Transverse colon (tissue), 4 donors: ENCODE results near the gene LPIN1. TPM values are rescaled to one million over a fixed set of nuclear protein-coding genes. Genes with fewer than 3 reads are reported as not detected.

Source experiments
- DNase-seq: peaks from one replicate; pipeline ENCODE4 v3.0.0-alpha.2; 2019
- H3K27ac ChIP-seq, 4 donors: fragments of 200-600 bp; sonication (generic); 2 replicates each; pipeline ENCODE4 v1.5.1; 2016 to 2018; ENCODE audit warnings: inconsistent platforms in 4 of 4
- H3K27me3 ChIP-seq: fragments of 200-600 bp; sonication (generic); 2 replicates; pipeline ENCODE4 v1.5.1; 2017; ENCODE audit warnings: inconsistent platforms
- H3K36me3 ChIP-seq, 4 donors: fragments of 200-600 bp; sonication (generic); 2 replicates each; pipeline ENCODE4 v1.5.1; 2017 to 2019; ENCODE audit warnings: inconsistent platforms in 4 of 4
- H3K4me1 ChIP-seq, 4 donors: fragments of 200-600 bp; sonication (generic); 2 replicates each; pipeline ENCODE4 v1.5.1; 2017 to 2020; ENCODE audit warnings: inconsistent platforms in 4 of 4
- H3K4me3 ChIP-seq, 4 donors: fragments of 200-600 bp; sonication (generic); 1 replicate in 1 of 4; 2 replicates in 3 of 4; pipeline versions ENCODE4 v1.5.1 to v1.6.1; 2017 to 2019; ENCODE audit warnings: inconsistent platforms in 4 of 4
- H3K9me3 ChIP-seq, 2 donors: fragments of 200-600 bp; sonication (generic); 2 replicates each; pipeline ENCODE4 v1.5.1; 2017 to 2019; ENCODE audit warnings: inconsistent platforms in 2 of 2
- EP300 ChIP-seq: sonication (generic); formaldehyde crosslinking; IDR thresholded peaks from one replicate; pipeline ENCODE4 v1.6.1; 2017; ENCODE audit warnings: antibody characterized with exemption, low read depth
- POLR2A ChIP-seq: fragments of 450-650 bp; IDR thresholded peaks from one replicate; pipeline ENCODE4 v1.6.1; 2016; ENCODE audit warnings: antibody characterized with exemption, mild to moderate bottlenecking, moderate library complexity
- POLR2AphosphoS5 ChIP-seq, 3 donors: sonication (generic); formaldehyde crosslinking; IDR thresholded peaks; one replicate each; pipeline ENCODE4 v1.6.1; 2016; ENCODE audit warnings: antibody characterized with exemption in 3 of 3
- WGBS, 2 donors: methylation state at CpG; one replicate each; pipeline ENCODE4 v1.1.5; 2018; ENCODE audit warnings: low coverage in 1 of 2; 5-methylcytosine and 5-hydroxymethylcytosine counted together
- in situ Hi-C, 4 donors: fragments of 200-750 bp; cut with MboI; loops; one replicate each; pipeline versions ENCODE4 v1.15.0 to v1.15.1; 2017; ENCODE audit warnings: low sequenced_read_pairs in 3 of 4, low pct_ligation_motif_present in 1 of 4, low pct_unique_long_range_greater_than_20kb in 1 of 4
- intact Hi-C: fragments of 100-400 bp; cut with DNase I; formaldehyde crosslinking; loops from one replicate; pipeline ENCODE4 v1.15.1; 2023; ENCODE audit warnings: low total_unique reads
- total RNA-seq, 4 donors: library from RNA; depleted of rRNA; stranded (reverse); fragments of >200 nt; gene quantifications; one replicate each; pipeline ENCODE4 v1.1.0, GENCODE V29; 2016
- TF ChIP-seq, protein P1 (sequence below), 5 experiments: fragments of 200-600 bp in 3 of 5; fragments of 450-650 bp in 2 of 5; sonication (generic) in 3 of 5; IDR thresholded peaks; 1 replicate in 2 of 5; 2 replicates in 3 of 5; pipeline ENCODE4 v1.5.1; 2016 to 2017; ENCODE audit warnings: antibody characterized with exemption in 5 of 5, inconsistent platforms in 3 of 5, mild to moderate bottlenecking in 2 of 5, moderate library complexity in 1 of 5

Gene LPIN1
- total RNA-seq, 4 donors from 2014 or later = 19.7 to 62.1 (median 26.6) TPM

DNA sequence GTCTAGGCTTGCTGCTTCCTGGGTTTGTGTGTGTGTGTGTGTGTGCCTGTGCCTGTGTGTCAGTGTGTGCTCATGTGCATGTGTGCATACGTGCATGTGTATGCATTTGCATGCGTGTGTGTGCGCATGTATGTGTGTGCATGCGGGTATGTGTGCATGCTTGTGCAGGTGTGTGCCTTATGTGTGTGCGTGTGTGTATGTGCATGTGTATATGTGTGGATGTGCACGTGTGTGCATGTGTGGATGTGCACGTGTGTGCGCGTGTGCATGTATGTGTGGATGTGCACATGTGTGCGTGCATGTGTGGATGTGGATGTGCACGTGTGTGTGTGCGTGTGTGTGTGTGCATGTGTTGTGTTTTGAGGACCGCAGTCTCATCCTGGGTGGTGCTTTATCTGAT lies 42.8 kb downstream of the LPIN1 start:
- in situ Hi-C loops = loop anchor here in 3 of 4 donors (10.0 to 25.0 kb wide), 2 partner anchors 104 to 302 kb away; no protein-coding TSS in a partner anchor
- intact Hi-C loops = no loop called here
- no peak overlapping the region for H3K4me3 ChIP-seq
- DNase-seq = no peak
- no peaks in the 10 kb centered on the region for H3K9me3 ChIP-seq
- no peak for TF ChIP-seq POLR2AphosphoS5 (IDR thresholded peaks at IDR 0.05)
- TF ChIP-seq, protein P1, sequence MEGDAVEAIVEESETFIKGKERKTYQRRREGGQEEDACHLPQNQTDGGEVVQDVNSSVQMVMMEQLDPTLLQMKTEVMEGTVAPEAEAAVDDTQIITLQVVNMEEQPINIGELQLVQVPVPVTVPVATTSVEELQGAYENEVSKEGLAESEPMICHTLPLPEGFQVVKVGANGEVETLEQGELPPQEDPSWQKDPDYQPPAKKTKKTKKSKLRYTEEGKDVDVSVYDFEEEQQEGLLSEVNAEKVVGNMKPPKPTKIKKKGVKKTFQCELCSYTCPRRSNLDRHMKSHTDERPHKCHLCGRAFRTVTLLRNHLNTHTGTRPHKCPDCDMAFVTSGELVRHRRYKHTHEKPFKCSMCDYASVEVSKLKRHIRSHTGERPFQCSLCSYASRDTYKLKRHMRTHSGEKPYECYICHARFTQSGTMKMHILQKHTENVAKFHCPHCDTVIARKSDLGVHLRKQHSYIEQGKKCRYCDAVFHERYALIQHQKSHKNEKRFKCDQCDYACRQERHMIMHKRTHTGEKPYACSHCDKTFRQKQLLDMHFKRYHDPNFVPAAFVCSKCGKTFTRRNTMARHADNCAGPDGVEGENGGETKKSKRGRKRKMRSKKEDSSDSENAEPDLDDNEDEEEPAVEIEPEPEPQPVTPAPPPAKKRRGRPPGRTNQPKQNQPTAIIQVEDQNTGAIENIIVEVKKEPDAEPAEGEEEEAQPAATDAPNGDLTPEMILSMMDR (IDR thresholded peaks at IDR 0.05) = no peak
- TF ChIP-seq EP300 = no peak
- TF ChIP-seq POLR2A = no peak
- 90 to 95% methylated on average over 4 to 13 of the region's 13 CpGs for WGBS, 2 donors
- H3K36me3 ChIP-seq = peaks cover 0 to 70% (median 21%) of the 10 kb centered on the region in 4 donors
- H3K27me3 ChIP-seq = no peaks in the 10 kb centered on the region
- H3K4me1 ChIP-seq = no peaks in the 10 kb centered on the region
- H3K27ac ChIP-seq = no peak overlapping the region

DNA sequence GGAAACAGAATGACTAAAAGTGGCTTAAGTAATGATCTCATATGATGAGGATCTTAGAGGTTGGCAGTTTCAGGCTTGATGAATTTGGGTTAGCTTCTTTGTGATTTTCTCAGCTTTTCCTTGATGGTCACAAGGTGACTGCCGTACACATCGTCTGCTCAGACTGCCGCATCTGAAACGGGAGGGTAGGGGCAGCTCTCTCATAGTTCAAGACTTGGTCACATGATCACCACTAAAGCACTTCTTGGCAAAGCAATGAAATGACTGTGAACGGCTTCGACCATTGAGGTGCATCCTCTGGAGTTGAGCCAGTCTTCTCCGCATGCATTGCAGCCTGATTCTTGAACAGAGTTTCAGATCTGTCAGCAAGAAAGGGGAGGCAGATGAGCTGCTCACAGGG lies 43.8 kb downstream of the LPIN1 start:
- WGBS, 2 donors = 84 to 87% methylated on average over 6 to 7 of the region's 7 CpGs
- no peaks in the 10 kb centered on the region for H3K9me3 ChIP-seq
- no peaks in the 10 kb centered on the region for H3K27me3 ChIP-seq
- in situ Hi-C loops (loop anchor here in 2 of 4 donors (25.0 kb wide), 1 partner anchor 303 kb away; no protein-coding TSS in a partner anchor), intact Hi-C loops (no loop called here)
- H3K4me3 ChIP-seq = no peak overlapping the region
- DNase-seq = no peak
- TF ChIP-seq POLR2A = no peak
- no peak for TF ChIP-seq EP300
- TF ChIP-seq, protein P1 (IDR thresholded peaks at IDR 0.05) = no peak
- TF ChIP-seq POLR2AphosphoS5 (IDR thresholded peaks at IDR 0.05) = no peak
- peaks cover 0 to 75% (median 25%) of the 10 kb centered on the region in 4 donors for H3K36me3 ChIP-seq
- no peak overlapping the region for H3K27ac ChIP-seq
- H3K4me1 ChIP-seq = no peaks in the 10 kb centered on the region

DNA sequence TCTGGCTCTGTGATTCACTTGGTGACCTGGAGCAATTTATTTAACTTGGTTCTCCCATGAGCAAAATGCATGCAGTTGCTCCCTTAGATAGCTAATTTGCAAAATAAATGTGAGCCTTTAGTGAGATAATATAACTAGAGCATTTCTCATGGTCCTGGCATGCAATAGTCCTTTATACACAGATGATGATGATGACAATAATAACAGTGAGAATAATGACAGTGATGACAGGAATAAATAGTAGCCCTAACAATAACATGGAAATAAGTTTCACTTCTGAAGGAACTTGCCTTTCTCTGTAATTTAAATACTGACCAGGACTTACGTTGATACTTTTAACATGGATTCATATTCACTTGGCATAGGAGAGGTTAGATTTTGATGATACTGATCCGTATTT lies 49.2 kb downstream of the LPIN1 start:
- in situ Hi-C loops (loop anchor here in 2 of 4 donors (25.0 kb wide), 1 partner anchor 308 kb away; no protein-coding TSS in a partner anchor), intact Hi-C loops (no loop called here)
- Histone ChIP-seq H3K4me1 (no peaks in the 10 kb centered on the region), H3K4me3 (no peak overlapping the region), H3K9me3 (no peaks in the 10 kb centered on the region), H3K27me3 (no peaks in the 10 kb centered on the region), H3K27ac (no peak overlapping the region), H3K36me3 (peaks cover 0 to 57% (median 22%) of the 10 kb centered on the region in 4 donors)
- WGBS, 2 donors = 95 to 100% methylated on average over 1 to 2 of the region's 2 CpGs
- DNase-seq = no peak
- TF ChIP-seq POLR2A = no peak
- TF ChIP-seq, protein P1 (IDR thresholded peaks at IDR 0.05) = no peak
- TF ChIP-seq POLR2AphosphoS5 (IDR thresholded peaks at IDR 0.05) = no peak
- TF ChIP-seq EP300 = no peak

DNA sequence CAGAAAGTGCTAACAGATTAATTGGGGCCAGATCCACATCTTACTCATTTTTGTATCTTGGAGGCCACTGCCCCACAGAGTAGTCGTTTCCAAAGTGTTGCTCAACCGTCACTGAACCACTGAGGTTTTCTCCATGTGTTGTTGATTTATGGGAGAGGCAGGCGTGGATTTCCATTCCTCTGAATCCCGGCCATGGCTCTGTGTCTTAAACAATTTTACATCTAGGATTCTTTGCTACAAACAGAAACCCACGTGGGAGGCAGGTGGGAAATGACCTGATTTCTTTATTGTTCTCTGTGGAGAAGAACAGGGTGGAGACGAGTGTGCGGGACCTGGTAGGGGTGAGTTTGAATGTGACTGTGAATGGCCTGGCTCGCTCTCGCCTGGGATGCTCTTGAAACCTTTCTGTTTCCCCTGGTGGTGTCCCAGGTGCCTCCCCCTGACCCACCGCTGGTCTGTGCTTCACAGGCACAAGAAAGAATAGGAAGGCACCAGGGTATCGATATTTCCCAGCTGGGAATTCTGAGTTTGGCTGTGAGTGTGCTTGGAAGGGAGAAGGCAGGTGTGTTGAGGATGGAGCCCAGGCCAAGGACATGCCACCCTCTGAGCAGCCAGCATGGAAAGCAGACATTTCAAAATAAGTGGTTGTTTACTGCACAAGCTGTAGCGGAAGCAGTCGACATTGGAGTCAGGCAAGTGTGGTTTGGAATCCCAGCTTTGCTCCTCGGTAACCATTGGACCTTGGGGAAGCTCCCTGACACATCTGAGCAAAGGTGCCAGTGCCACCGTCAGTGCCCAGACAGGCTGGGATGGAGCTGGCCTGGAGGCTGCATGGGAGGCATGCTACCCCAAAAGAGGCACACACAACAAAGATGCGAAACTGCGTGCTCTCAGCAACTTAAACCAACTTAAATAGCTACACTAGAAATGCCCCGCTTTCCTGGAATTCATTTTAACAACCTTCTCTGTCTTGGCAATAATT lies 50.0 kb downstream of the LPIN1 start:
- Histone ChIP-seq H3K27ac (no peak overlapping the region), H3K27me3 (no peaks in the 10 kb centered on the region), H3K36me3 (peaks cover 0 to 49% (median 20%) of the 10 kb centered on the region in 4 donors), H3K4me1 (no peaks in the 10 kb centered on the region), H3K4me3 (no peak overlapping the region), H3K9me3 (no peaks in the 10 kb centered on the region)
- TF ChIP-seq POLR2A = no peak
- TF ChIP-seq POLR2AphosphoS5 (IDR thresholded peaks at IDR 0.05) = no peak
- TF ChIP-seq, protein P1 (IDR thresholded peaks at IDR 0.05) = no peak
- no peak for TF ChIP-seq EP300
- in situ Hi-C loops (loop anchor here in 2 of 4 donors (25.0 kb wide), 1 partner anchor 309 kb away; no protein-coding TSS in a partner anchor), intact Hi-C loops (no loop called here)
- 80 to 91% methylated on average over 4 to 18 of the region's 18 CpGs for WGBS, 2 donors
- DNase-seq = no peak
